Measurements from ENCODE around the gene ZBTB18. TPM values are rescaled to one million over a fixed set of nuclear protein-coding genes. Genes with fewer than 3 reads are reported as not detected.

ZBTB18 gene
- total and polyA plus RNA-seq, 5 donors: 18.4 to 32.0 (median 26.8) TPM

- H3K27me3 ChIP-seq (ENCODE audit: control insufficient read depth, insufficient read depth): peaks cover 4% of the 10 kb centered on the region
- H3K4me1 ChIP-seq (ENCODE audit: control insufficient read depth, insufficient read depth, low read length): no peaks in the 10 kb centered on the region
- ATAC-seq: no peak
- H3K9me3 ChIP-seq (ENCODE audit: control insufficient read depth, low read length): no peaks in the 10 kb centered on the region
- 58% methylated on average over 6 of the region's 6 CpGs for WGBS
- no peak overlapping the region for H3K27ac ChIP-seq (ENCODE audit: low read length)
- no peak overlapping the region for H3K4me3 ChIP-seq (ENCODE audit: low read length)
- intact Hi-C loops (cut with DNase I): no loop called here
- no peak for DNase-seq
These were observed 41.3 kb downstream of the ZBTB18 start for GRCh38 chr1:244092293-244092963.

DNA sequence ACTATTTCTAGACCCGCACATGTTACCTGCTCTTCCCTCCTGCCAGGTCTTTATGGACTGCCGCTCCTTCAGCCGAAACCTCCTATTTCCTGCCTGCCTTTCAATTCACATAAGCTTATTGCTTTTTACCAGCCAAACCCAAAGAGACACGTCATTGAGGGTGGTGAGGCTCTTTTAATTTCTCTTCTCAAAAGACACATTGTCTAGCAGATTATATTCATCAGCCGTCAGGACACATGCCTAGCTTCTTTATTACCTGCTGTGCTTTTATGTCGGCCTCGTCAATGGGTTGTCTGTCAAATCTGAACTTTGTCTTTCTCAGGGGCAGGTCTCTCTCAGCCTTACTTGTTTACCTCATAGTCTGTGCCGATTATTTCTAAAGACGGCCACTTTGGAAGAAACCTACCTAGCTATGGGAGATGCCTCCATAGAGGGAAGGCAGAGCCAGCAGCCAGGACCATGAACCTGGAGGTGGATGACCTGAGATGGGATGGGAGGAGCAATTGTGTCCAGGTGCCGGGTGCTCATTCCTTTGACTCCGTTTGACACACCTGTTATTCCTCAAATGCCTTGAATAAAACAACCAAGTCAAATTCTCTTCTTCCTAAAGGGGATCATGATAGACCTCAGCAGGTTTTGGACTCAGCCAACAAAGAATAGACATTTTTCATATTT, 42.0 kb downstream of the ZBTB18 start:
- Histone ChIP-seq H3K9me3 (ENCODE audit: control insufficient read depth, low read length) (no peaks in the 10 kb centered on the region), H3K27me3 (ENCODE audit: control insufficient read depth, insufficient read depth) (peaks cover 4% of the 10 kb centered on the region), H3K4me1 (ENCODE audit: control insufficient read depth, insufficient read depth, low read length) (no peaks in the 10 kb centered on the region), H3K27ac (ENCODE audit: low read length) (no peak overlapping the region), H3K4me3 (ENCODE audit: low read length) (no peak overlapping the region)
- WGBS: 80% methylated on average over 11 of the region's 11 CpGs
- ATAC-seq: no peak
- DNase-seq: no peak
- intact Hi-C loops (cut with DNase I): no loop called here

GRCh38 chr1:244094880-244095528, 43.9 kb downstream of the ZBTB18 start:
- Histone ChIP-seq H3K4me3 (ENCODE audit: low read length) (no peak overlapping the region), H3K27me3 (ENCODE audit: control insufficient read depth, insufficient read depth) (peaks cover 4% of the 10 kb centered on the region), H3K4me1 (ENCODE audit: control insufficient read depth, insufficient read depth, low read length) (no peaks in the 10 kb centered on the region), H3K27ac (ENCODE audit: low read length) (no peak overlapping the region), H3K9me3 (ENCODE audit: control insufficient read depth, low read length) (no peaks in the 10 kb centered on the region)
- DNase-seq (no peak), ATAC-seq (no peak)
- 92% methylated on average over 9 of the region's 9 CpGs for WGBS
- intact Hi-C loops (cut with DNase I): no loop called here

DNA sequence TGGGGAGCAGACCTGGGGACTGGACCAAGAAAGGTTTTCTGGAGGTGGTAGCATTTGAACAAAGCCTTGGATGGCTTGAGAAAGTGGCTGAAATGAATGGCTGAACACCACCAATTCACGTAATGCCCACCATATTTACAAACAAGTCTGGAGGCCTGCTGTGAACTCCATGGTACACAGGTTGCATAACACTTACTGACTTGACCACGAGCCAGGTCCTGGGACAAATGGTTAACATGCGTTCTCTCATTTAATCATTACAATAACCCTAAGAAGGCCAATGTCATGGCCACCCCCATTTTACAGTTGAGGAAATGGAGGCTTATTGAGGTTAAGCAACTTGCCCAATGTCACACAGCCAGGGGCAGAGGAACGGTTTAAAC, 44.4 kb downstream of the ZBTB18 start:
- H3K4me1 ChIP-seq (ENCODE audit: control insufficient read depth, insufficient read depth, low read length): no peaks in the 10 kb centered on the region
- ATAC-seq: no peak
- no peaks in the 10 kb centered on the region for H3K9me3 ChIP-seq (ENCODE audit: control insufficient read depth, low read length)
- no peak overlapping the region for H3K27ac ChIP-seq (ENCODE audit: low read length)
- no peak for DNase-seq
- H3K4me3 ChIP-seq (ENCODE audit: low read length): no peak overlapping the region
- WGBS: 94% methylated on average over 4 of the region's 4 CpGs
- intact Hi-C loops (cut with DNase I): no loop called here
- peaks cover 4% of the 10 kb centered on the region for H3K27me3 ChIP-seq (ENCODE audit: control insufficient read depth, insufficient read depth)

GRCh38 chr1:244096066-244096610, 45.1 kb downstream of the ZBTB18 start:
- DNase-seq (no peak), ATAC-seq (no peak)
- Histone ChIP-seq H3K9me3 (ENCODE audit: control insufficient read depth, low read length) (no peaks in the 10 kb centered on the region), H3K27ac (ENCODE audit: low read length) (no peak overlapping the region), H3K4me1 (ENCODE audit: control insufficient read depth, insufficient read depth, low read length) (no peaks in the 10 kb centered on the region), H3K4me3 (ENCODE audit: low read length) (no peak overlapping the region), H3K27me3 (ENCODE audit: control insufficient read depth, insufficient read depth) (peaks cover 4% of the 10 kb centered on the region)
- WGBS: 92% methylated on average over 13 of the region's 13 CpGs
- intact Hi-C loops (cut with DNase I): no loop called here

GRCh38 chr1:244096691-244097090, 45.6 kb downstream of the ZBTB18 start:
- Histone ChIP-seq H3K27me3 (ENCODE audit: control insufficient read depth, insufficient read depth) (peaks cover 4% of the 10 kb centered on the region), H3K9me3 (ENCODE audit: control insufficient read depth, low read length) (no peaks in the 10 kb centered on the region), H3K4me1 (ENCODE audit: control insufficient read depth, insufficient read depth, low read length) (no peaks in the 10 kb centered on the region), H3K27ac (ENCODE audit: low read length) (no peak overlapping the region), H3K4me3 (ENCODE audit: low read length) (no peak overlapping the region)
- intact Hi-C loops (cut with DNase I): no loop called here
- DNase-seq (no peak), ATAC-seq (no peak)
- 87% methylated on average over 9 of the region's 9 CpGs for WGBS

DNA sequence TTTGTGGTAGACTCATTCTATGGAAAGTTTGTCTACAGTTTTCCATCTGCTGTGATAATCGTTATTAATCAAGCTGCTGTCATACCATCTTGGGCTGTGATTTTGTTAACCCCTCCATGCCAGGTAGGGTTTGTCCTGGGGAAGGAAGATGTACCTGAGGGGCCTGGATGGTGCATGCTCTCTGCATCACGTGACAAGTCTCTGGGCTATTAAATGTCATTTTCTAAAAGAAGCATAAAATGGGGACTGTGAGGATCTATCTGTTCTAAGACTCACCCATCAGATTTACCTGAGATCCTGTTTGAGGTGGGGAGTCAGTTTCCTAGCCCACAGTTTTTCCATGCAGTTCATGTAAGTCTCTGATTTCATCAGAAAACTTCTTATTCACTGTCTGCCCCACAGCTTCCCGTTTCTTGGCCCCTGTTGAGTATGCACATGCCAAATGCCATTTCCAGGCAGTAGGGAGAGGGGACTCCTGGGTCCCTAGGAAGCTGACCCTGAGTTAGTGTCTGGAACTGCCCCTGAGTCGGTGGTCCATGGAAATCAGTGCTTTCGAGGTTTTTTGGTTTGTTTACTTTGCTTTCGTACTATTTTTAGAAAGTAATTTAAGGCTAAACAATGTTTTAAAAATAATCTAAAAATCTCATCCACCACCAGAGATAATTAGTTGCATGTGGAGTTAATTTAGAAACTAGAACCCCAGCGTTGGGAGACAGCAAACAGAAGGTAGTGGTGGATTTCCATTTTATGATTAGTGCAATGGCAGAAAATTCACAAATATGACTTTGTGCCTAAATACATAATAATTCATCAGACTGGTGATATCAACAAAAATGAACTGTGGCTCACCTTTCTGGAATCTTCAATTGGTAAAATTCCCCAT, 46.7 kb downstream of the ZBTB18 start:
- Histone ChIP-seq H3K9me3 (ENCODE audit: control insufficient read depth, low read length) (no peaks in the 10 kb centered on the region), H3K27ac (ENCODE audit: low read length) (no peak overlapping the region), H3K4me3 (ENCODE audit: low read length) (no peak overlapping the region), H3K4me1 (ENCODE audit: control insufficient read depth, insufficient read depth, low read length) (no peaks in the 10 kb centered on the region), H3K27me3 (ENCODE audit: control insufficient read depth, insufficient read depth) (peaks cover 4% of the 10 kb centered on the region)
- 61% methylated on average over 7 of the region's 7 CpGs for WGBS
- intact Hi-C loops (cut with DNase I): no loop called here
- DNase-seq (no peak), ATAC-seq (no peak)

GRCh38 chr1:244099258-244099930, 48.3 kb downstream of the ZBTB18 start:
- intact Hi-C loops (cut with DNase I): no loop called here
- no peak for DNase-seq
- peaks cover 1% of the 10 kb centered on the region for H3K27me3 ChIP-seq (ENCODE audit: control insufficient read depth, insufficient read depth)

GRCh38 chr1:244100276-244100675, 49.2 kb downstream of the ZBTB18 start:
- Histone ChIP-seq H3K4me3 (ENCODE audit: low read length) (no peak overlapping the region), H3K27me3 (ENCODE audit: control insufficient read depth, insufficient read depth) (no peaks in the 10 kb centered on the region), H3K27ac (ENCODE audit: low read length) (no peak overlapping the region), H3K4me1 (ENCODE audit: control insufficient read depth, insufficient read depth, low read length) (no peaks in the 10 kb centered on the region), H3K9me3 (ENCODE audit: control insufficient read depth, low read length) (no peaks in the 10 kb centered on the region)
- DNase-seq (no peak), ATAC-seq (no peak)
- 57% methylated on average over 5 of the region's 5 CpGs for WGBS
- intact Hi-C loops (cut with DNase I): no loop called here

More at GRCh38 chr1:244099258-244099930, 48.3 kb downstream of the ZBTB18 start:
- Histone ChIP-seq H3K4me3 (ENCODE audit: low read length) (no peak overlapping the region), H3K27ac (ENCODE audit: low read length) (no peak overlapping the region), H3K9me3 (ENCODE audit: control insufficient read depth, low read length) (no peaks in the 10 kb centered on the region), H3K4me1 (ENCODE audit: control insufficient read depth, insufficient read depth, low read length) (no peaks in the 10 kb centered on the region)
- no peak for ATAC-seq
- 75% methylated on average over 19 of the region's 19 CpGs for WGBS

DNA sequence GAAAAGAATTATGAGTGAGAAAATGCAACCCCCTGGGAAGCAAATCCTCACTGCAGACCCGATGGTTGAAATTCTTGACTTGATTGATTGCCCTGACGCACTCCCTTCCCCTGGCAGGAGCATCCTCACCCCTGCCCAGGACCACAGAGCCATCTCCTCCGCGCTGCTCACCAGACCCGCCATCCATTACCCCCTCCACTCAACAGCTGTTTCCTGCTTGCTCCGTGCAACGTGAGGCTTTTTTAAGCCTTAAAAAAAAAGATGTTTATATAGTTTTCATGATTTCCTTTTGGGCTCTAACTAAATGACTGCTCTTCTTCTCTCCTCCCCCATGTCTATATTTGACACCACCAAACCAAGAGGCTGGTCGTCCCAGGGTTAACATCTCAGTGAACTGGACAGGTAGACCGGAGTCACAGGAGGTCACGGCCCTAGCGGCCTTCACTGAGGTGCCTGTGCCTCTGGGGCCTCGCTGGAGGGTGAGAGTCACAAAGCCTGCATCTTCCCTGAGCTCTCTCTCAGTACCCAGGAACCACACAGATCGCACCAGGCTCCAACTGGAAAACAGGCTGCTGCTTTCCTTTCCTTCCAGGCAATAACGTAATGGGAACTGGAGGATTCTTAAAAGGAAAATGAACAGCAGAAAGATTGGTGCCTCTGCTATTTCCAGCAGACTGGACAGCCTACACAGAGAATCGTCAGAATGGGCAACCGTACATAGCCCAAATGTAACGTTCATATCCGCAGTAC, 49.8 kb downstream of the ZBTB18 start:
- ATAC-seq (no peak), DNase-seq (no peak)
- WGBS: 31% methylated on average over 18 of the region's 18 CpGs
- no peaks in the 10 kb centered on the region for H3K27me3 ChIP-seq (ENCODE audit: control insufficient read depth, insufficient read depth)
- no peak overlapping the region for H3K4me3 ChIP-seq (ENCODE audit: low read length)
- H3K4me1 ChIP-seq (ENCODE audit: control insufficient read depth, insufficient read depth, low read length): no peaks in the 10 kb centered on the region
- intact Hi-C loops (cut with DNase I): no loop called here
- H3K27ac ChIP-seq (ENCODE audit: low read length): no peak overlapping the region
- H3K9me3 ChIP-seq (ENCODE audit: control insufficient read depth, low read length): no peaks in the 10 kb centered on the region
